ENCODE results near the gene CKS2. TPM values are rescaled to one million over a fixed set of nuclear protein-coding genes. Genes with fewer than 3 reads are reported as not detected.

Gene CKS2
- total and polyA plus RNA-seq, 10 donors, result 9.2 to 142 (median 20.3) TPM

DNA sequence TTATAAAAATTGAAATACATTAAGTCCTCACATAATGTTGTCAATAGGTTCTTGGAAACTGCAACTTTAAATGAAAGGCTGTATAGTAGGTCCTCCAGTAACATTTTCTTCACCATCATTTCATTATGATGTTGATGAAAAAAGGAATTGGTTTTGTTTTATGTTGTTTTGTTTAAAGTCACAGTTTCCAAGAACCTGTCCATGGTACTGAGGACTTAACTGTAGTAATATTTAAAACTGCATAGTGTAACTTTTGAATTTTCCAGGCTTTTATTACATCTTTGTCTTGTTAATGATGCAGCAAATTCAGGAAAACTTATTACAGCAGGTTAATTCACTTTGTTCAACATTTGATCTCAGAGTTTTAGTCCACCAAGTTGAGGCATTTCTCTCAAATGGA lies 18.9 kb downstream of the CKS2 start:
- no peak overlapping the region for H3K27ac ChIP-seq
- TF ChIP-seq POLR2AphosphoS5 (IDR thresholded peaks at IDR 0.05), result no peak
- no peak for TF ChIP-seq CTCF (IDR thresholded peaks at IDR 0.05 in 8 of 11, conservative IDR thresholded peaks at IDR 0.05 in 3 of 11)
- no peak for TF ChIP-seq POLR2A (IDR thresholded peaks at IDR 0.05)
- H3K4me1 ChIP-seq, result peaks cover 1 to 8% (median 3%) of the 10 kb centered on the region in 6 donors
- no peak overlapping the region for H3K4me3 ChIP-seq
- no peaks in the 10 kb centered on the region for H3K27me3 ChIP-seq (replicated peaks in 1 of 7)
- intact Hi-C loops (cut with DNase I; ENCODE audit: low total_unique reads), result no loop called here
- H3K9me3 ChIP-seq, result no peaks in the 10 kb centered on the region
- no peak for DNase-seq
- peaks cover 6 to 98% (median 88%) of the 10 kb centered on the region in 6 donors for H3K36me3 ChIP-seq

DNA sequence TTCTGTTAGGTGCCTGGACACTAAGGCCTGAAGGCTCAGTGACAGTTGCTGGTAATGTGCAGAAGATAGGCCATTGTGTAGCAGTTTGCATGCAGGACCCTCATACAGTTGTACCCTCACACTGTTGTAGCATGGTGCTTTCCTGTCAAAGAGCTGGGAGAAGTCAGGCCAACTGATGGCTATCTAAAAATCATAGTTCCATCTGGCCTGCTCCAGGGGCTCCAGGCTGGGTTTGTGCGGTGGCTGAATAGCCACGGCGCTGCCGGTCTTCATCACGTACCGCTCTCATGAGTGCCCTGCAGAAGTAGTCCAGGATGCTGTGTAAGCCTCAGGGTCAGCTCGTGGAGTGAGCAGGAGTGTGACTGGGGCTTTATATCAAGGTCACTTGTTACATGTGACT lies 19.5 kb downstream of the CKS2 start:
- Histone ChIP-seq H3K4me3 (no peak overlapping the region), H3K36me3 (peaks cover 6 to 100% (median 93%) of the 10 kb centered on the region in 6 donors), H3K27me3 (replicated peaks in 1 of 7) (no peaks in the 10 kb centered on the region), H3K9me3 (no peaks in the 10 kb centered on the region), H3K4me1 (peaks cover 0 to 2% (median 0%) of the 10 kb centered on the region in 6 donors), H3K27ac (no peak overlapping the region)
- intact Hi-C loops (cut with DNase I; ENCODE audit: low total_unique reads), result no loop called here
- TF ChIP-seq POLR2AphosphoS5 (IDR thresholded peaks at IDR 0.05) (peak in 1 of 3 donors; percentile 11), POLR2A (IDR thresholded peaks at IDR 0.05) (no peak)
- WGBS, 5 donors, result 85 to 95% (median 87%) methylated on average over 7 of the region's 7 CpGs
- no peak for DNase-seq

GRCh38 chr9:89339807-89340206 lies 28.8 kb downstream of the CKS2 start:
- DNase-seq, result no peak
- no peak overlapping the region for H3K27ac ChIP-seq
- intact Hi-C loops (cut with DNase I; ENCODE audit: low total_unique reads), result no loop called here
- no peak for TF ChIP-seq CTCF (IDR thresholded peaks at IDR 0.05 in 8 of 11, conservative IDR thresholded peaks at IDR 0.05 in 3 of 11)
- TF ChIP-seq POLR2AphosphoS5 (IDR thresholded peaks at IDR 0.05), result no peak
- no peak for TF ChIP-seq POLR2A (IDR thresholded peaks at IDR 0.05)
- WGBS, 5 donors, result 65 to 86% (median 73%) methylated on average over 2 of the region's 2 CpGs
- H3K4me1 ChIP-seq, result no peaks in the 10 kb centered on the region
- H3K9me3 ChIP-seq, result no peaks in the 10 kb centered on the region
- no peak overlapping the region for H3K4me3 ChIP-seq
- H3K27me3 ChIP-seq (replicated peaks in 1 of 7), result no peaks in the 10 kb centered on the region
- H3K36me3 ChIP-seq, result peaks cover 2 to 100% (median 97%) of the 10 kb centered on the region in 6 donors

DNA sequence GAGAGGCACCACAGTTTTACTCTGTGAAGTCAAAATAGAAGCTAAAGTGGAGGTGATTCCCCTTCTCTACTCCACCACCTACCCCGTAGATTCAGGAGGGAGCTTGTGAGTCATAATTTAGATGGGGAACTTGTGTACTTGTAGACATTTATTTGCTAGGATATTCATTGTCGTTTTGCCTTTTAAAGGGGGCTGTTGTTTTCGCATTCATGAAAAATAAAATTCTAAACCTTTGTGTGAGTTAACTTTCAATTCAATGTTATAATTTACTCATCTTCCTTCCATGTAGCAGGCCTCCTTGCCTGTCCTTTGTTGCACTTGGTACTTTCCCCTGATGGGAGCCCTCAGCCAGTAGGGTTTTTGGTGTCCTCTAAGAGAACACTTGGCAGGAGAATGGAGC lies 29.3 kb downstream of the CKS2 start:
- TF ChIP-seq CTCF (IDR thresholded peaks at IDR 0.05 in 8 of 11, conservative IDR thresholded peaks at IDR 0.05 in 3 of 11) (no peak), POLR2A (IDR thresholded peaks at IDR 0.05) (no peak), POLR2AphosphoS5 (IDR thresholded peaks at IDR 0.05) (no peak)
- no peaks in the 10 kb centered on the region for H3K27me3 ChIP-seq (replicated peaks in 1 of 7)
- H3K27ac ChIP-seq, result no peak overlapping the region
- no peak overlapping the region for H3K4me3 ChIP-seq
- WGBS, 5 donors, result 77 to 87% (median 80%) methylated on average over 3 of the region's 3 CpGs
- no peaks in the 10 kb centered on the region for H3K4me1 ChIP-seq
- peaks cover 2 to 100% (median 97%) of the 10 kb centered on the region in 6 donors for H3K36me3 ChIP-seq
- intact Hi-C loops (cut with DNase I; ENCODE audit: low total_unique reads), result no loop called here
- no peak for DNase-seq
- no peaks in the 10 kb centered on the region for H3K9me3 ChIP-seq

- H3K27me3 ChIP-seq (replicated peaks in 1 of 7), result no peaks in the 10 kb centered on the region
- no peak for DNase-seq
- H3K4me1 ChIP-seq, result no peaks in the 10 kb centered on the region
- H3K9me3 ChIP-seq, result no peaks in the 10 kb centered on the region
- no peak overlapping the region for H3K4me3 ChIP-seq
- no peak overlapping the region for H3K27ac ChIP-seq
- WGBS, 5 donors, result 96 to 99% (median 97%) methylated on average over 6 of the region's 6 CpGs
- H3K36me3 ChIP-seq, result peaks cover 2 to 100% (median 97%) of the 10 kb centered on the region in 6 donors
- TF ChIP-seq POLR2A (IDR thresholded peaks at IDR 0.05) (no peak), CTCF (IDR thresholded peaks at IDR 0.05 in 8 of 11, conservative IDR thresholded peaks at IDR 0.05 in 3 of 11) (no peak), POLR2AphosphoS5 (IDR thresholded peaks at IDR 0.05) (no peak)
- intact Hi-C loops (cut with DNase I; ENCODE audit: low total_unique reads), result no loop called here
Observed at GRCh38 chr9:89342213-89342612, 31.2 kb downstream of the CKS2 start.

All from spleen (tissue), 11 donors.